KMS-11 (cell line): ENCODE data around the gene KLB.
"Not testable (repeated sequence)": the region's sequence is repeated elsewhere in the genome, so short reads cannot be mapped to it uniquely, and the experiment has no call there.

Experiments used
- H2AFZ ChIP-seq: fragments of 200-600 bp; sonication (generic); 2 replicates; pipeline ENCODE4 v1.6.1; 2016; ENCODE audit warnings: antibody characterized with exemption, mixed run types, low read depth
- H3K27ac ChIP-seq: fragments of 200-600 bp; sonication (generic); 2 replicates; pipeline ENCODE4 v1.6.1; 2016; ENCODE audit warnings: mild to moderate bottlenecking, mixed run types
- H3K27me3 ChIP-seq: fragments of 200-600 bp; sonication (generic); 2 replicates; pipeline ENCODE4 v1.6.1; 2017; ENCODE audit warnings: mild to moderate bottlenecking, low read depth, mixed run types, moderate library complexity; ENCODE audit not compliant: insufficient read depth
- H3K36me3 ChIP-seq: fragments of 200-600 bp; sonication (generic); 2 replicates; pipeline ENCODE4 v1.6.1; 2017; ENCODE audit warnings: mild to moderate bottlenecking, mixed run types; ENCODE audit not compliant: insufficient read depth
- H3K4me1 ChIP-seq: fragments of 200-600 bp; sonication (generic); 2 replicates; pipeline ENCODE4 v1.6.1; 2016; ENCODE audit warnings: mild to moderate bottlenecking, low read depth, mixed run types; ENCODE audit not compliant: poor library complexity, severe bottlenecking
- H3K4me2 ChIP-seq: fragments of 200-600 bp; sonication (generic); 2 replicates; pipeline ENCODE4 v1.7.0; 2016; ENCODE audit warnings: mild to moderate bottlenecking, mixed run types
- H3K4me3 ChIP-seq: fragments of 200-600 bp; sonication (generic); IDR thresholded peaks from 2 replicates; pipeline ENCODE4 v1.6.1; 2017; ENCODE audit warnings: low read depth, low read length, mixed read lengths; ENCODE audit not compliant: insufficient read depth
- H3K79me2 ChIP-seq: fragments of 200-600 bp; sonication (generic); 2 replicates; pipeline ENCODE4 v1.6.1; 2016; ENCODE audit warnings: low read depth, mixed run types; ENCODE audit not compliant: insufficient read depth
- H3K9ac ChIP-seq: fragments of 200-600 bp; sonication (generic); 2 replicates; pipeline ENCODE4 v1.6.1; 2016; ENCODE audit warnings: mild to moderate bottlenecking, mixed run types
- H4K20me1 ChIP-seq: fragments of 200-600 bp; sonication (generic); 2 replicates; pipeline ENCODE4 v1.6.1; 2016; ENCODE audit warnings: mild to moderate bottlenecking, mixed run types; ENCODE audit not compliant: insufficient read depth
- TF ChIP-seq, protein P1 (sequence below): fragments of 200-600 bp; sonication (generic); conservative IDR thresholded peaks from 2 replicates; pipeline ENCODE4 v1.6.1; 2017; ENCODE audit warnings: low read depth, mild to moderate bottlenecking, antibody characterized with exemption, low read length, moderate library complexity, mixed read lengths

KLB gene

DNA sequence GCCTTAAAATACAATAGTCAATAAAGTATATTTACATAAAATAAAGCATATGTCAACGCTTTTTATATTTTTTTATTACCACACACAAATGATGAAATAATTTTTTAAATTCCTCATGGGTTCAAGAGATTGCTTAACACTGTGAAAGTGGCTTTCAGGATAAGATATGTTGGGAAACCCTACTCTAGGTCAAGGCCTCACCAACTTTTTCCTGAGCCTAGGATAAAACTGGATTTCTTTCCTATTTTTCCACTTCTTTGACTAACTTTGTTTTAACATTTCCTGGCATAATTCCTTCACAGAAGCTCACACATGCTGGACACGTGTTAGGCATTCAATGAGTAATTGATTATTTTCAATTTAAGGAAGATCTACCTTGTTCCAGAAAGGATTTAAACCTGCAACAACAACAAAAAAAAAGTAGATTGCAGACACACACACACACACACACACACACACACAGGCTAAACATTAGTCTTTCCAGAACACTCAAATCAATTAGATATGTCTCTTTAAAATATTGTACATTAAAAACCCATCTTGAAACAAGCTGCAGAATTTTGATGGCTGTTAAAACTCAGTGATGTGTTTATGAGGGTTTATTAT is 9.1 kb downstream of the KLB start:
- no peak overlapping the region for H3K9ac ChIP-seq
- no peaks in the 10 kb centered on the region for H4K20me1 ChIP-seq
- H2AFZ ChIP-seq = no peak overlapping the region
- H3K36me3 ChIP-seq = no peaks in the 10 kb centered on the region
- no peaks in the 10 kb centered on the region for H3K27me3 ChIP-seq
- no peak overlapping the region for H3K4me2 ChIP-seq
- no peaks in the 10 kb centered on the region for H3K79me2 ChIP-seq
- H3K4me1 ChIP-seq = no peaks in the 10 kb centered on the region
- H3K4me3 ChIP-seq = no peak overlapping the region
- TF ChIP-seq, protein P1, sequence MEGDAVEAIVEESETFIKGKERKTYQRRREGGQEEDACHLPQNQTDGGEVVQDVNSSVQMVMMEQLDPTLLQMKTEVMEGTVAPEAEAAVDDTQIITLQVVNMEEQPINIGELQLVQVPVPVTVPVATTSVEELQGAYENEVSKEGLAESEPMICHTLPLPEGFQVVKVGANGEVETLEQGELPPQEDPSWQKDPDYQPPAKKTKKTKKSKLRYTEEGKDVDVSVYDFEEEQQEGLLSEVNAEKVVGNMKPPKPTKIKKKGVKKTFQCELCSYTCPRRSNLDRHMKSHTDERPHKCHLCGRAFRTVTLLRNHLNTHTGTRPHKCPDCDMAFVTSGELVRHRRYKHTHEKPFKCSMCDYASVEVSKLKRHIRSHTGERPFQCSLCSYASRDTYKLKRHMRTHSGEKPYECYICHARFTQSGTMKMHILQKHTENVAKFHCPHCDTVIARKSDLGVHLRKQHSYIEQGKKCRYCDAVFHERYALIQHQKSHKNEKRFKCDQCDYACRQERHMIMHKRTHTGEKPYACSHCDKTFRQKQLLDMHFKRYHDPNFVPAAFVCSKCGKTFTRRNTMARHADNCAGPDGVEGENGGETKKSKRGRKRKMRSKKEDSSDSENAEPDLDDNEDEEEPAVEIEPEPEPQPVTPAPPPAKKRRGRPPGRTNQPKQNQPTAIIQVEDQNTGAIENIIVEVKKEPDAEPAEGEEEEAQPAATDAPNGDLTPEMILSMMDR = no peak
- no peak overlapping the region for H3K27ac ChIP-seq

DNA sequence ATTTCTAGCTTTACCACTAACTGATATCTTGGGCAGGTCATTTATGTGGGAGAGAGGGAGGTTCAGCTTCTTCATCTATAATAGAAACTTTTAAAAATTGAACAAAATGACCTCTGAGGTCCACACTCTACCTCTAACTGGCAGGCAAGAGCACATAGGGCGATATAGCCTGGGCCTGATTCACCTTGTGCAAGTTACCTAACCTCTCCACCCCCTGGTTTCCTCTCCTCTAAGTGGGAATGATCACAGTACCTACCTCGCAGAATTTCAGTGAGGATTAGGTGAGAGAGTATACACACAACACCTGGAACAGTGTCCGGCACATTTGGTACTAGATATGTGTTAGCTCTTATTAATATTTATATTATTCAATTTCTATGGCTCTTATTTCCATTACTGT is 15.5 kb downstream of the KLB start:
- H3K4me2 ChIP-seq = no peak overlapping the region
- H2AFZ ChIP-seq = no peak overlapping the region
- no peaks in the 10 kb centered on the region for H3K4me1 ChIP-seq
- H3K79me2 ChIP-seq = no peaks in the 10 kb centered on the region
- H4K20me1 ChIP-seq = no peaks in the 10 kb centered on the region
- TF ChIP-seq, protein P1 = no peak
- no peaks in the 10 kb centered on the region for H3K27me3 ChIP-seq
- no peak overlapping the region for H3K9ac ChIP-seq
- no peaks in the 10 kb centered on the region for H3K36me3 ChIP-seq
- H3K27ac ChIP-seq = no peak overlapping the region
- no peak overlapping the region for H3K4me3 ChIP-seq

DNA sequence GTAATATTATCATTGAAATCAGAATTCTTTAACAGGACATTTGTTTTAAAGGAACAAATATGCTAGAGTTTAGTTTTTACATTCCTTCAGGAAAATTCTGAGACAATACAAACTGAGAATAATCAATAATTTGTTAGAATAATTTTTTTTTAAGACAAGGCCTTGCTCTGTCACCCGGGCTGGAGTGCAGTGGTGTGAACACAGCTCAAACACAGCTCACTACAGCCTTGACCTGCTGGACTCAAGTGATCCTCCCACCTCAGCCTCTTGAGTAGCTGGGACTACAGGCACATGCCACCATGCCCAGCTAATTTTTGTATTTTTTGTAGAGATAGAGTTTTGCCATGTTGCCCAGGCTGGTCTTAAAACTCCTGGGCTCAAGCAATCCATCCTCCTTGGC is 18.6 kb downstream of the KLB start:
- not testable (repeated sequence) for H3K9ac ChIP-seq, H3K36me3 ChIP-seq, H2AFZ ChIP-seq, H4K20me1 ChIP-seq, H3K4me2 ChIP-seq, H3K27ac ChIP-seq, H3K4me1 ChIP-seq, H3K27me3 ChIP-seq, H3K4me3 ChIP-seq, H3K79me2 ChIP-seq

DNA sequence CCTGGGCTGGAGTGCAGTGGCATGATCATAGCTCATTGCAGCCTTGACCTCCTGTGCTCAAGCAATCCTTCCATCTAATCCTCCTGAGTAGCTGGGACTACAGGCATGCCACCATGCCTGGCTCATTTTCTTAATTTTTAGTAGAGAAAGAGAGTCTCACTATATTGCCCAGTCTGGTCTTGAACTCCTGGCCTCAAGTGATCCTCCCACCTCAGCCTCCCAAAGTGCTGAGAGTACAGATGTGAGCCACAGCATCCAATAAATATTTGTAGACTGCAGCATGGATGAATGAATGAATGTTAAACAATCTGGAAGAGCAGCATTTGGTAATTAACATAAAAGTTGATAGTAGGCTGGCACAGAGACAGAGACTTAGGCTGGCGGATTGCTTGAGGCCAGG is 20.0 kb downstream of the KLB start:
- Histone ChIP-seq H3K4me3 (no peak overlapping the region), H3K9ac (no peak overlapping the region), H3K36me3 (no peaks in the 10 kb centered on the region), H3K27ac (no peak overlapping the region), H3K4me2 (no peak overlapping the region), H3K4me1 (no peaks in the 10 kb centered on the region), H3K27me3 (no peaks in the 10 kb centered on the region), H3K79me2 (no peaks in the 10 kb centered on the region), H2AFZ (no peak overlapping the region), H4K20me1 (no peaks in the 10 kb centered on the region)
- TF ChIP-seq, protein P1 = no peak

DNA sequence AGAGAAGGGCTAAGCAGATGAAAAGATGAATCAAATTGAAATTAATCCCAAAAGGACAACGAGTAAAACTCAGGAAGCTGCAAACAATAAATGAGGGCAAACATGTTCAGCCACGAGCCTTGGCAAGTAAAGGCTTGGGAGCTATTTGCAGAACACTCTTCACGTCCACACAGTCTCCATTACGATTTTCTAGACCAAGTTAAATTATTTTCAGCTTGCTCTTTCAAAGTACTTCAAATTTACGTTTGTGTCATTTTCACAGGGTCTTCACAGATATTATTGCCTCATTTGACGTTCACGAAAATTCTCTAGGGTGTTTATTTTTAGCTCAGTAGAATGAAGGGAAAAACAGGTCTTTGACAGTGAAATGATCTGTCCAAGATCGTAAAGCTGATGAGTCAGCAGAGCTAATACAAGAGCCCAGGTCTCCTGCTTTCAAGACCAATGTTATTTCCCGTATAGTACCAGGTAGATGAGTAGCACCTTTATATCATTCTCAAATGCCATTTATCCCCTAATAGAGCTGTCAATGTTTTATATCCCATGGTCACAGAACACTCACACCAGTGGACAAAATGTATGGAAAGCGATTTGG is 20.9 kb downstream of the KLB start:
- H3K4me2 ChIP-seq = no peak overlapping the region
- no peaks in the 10 kb centered on the region for H3K4me1 ChIP-seq
- no peak overlapping the region for H3K27ac ChIP-seq
- no peaks in the 10 kb centered on the region for H4K20me1 ChIP-seq
- no peaks in the 10 kb centered on the region for H3K79me2 ChIP-seq
- no peaks in the 10 kb centered on the region for H3K36me3 ChIP-seq
- H3K4me3 ChIP-seq = no peak overlapping the region
- no peaks in the 10 kb centered on the region for H3K27me3 ChIP-seq
- TF ChIP-seq, protein P1 = no peak
- H2AFZ ChIP-seq = no peak overlapping the region
- H3K9ac ChIP-seq = no peak overlapping the region
